ENCODE measurements around the gene SSTR5.
A peak's percentile ranks its signal among the peaks of the same experiment; 100 is the strongest.
"Not testable (repeated sequence)": the region's sequence is repeated elsewhere in the genome, so short reads cannot be mapped to it uniquely, and the experiment has no call there.

SSTR5 gene

DNA sequence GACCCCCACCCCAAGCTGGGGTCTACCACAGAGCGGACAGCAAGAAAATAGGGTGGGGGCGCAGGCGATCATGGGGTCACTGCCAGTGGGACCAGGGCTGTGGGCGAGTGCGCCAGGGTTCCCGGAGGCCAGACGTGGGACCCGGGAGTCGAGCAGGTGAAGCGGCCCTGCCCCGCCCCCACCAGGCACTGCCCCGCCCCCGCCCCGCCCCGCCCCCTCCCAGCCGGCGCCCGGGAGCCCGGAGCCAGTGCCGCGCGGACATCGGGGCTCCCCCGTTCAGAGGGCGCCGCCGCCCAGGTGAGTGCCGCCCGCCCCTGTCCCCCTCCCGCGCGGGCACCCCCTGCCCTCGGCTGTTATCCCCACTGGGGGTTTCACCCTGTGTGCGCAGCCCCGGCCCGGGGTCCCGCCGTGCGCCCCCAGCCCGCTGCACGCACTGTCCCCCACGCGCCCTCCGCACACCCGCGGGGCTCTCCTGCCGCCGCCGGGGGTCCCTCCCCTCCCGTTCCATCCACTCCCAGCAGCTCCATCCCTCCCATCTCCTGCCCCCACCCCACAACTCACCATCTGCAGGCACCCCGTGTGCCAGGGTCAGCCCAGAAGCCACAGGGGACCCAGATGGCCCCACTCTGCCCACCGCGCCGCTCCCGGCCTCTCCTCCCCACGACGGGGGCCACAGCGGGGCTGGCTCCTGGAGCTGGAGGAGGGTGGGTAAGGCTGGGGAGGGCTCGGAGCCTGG, at the start of gene SSTR5:
Gene SSTR5, plus strand, starts transcription at position 222 of the 736 bp plus-strand sequence. CDS start 6,122 bp downstream, outside the sequence.
- no peak for DNase-seq (ENCODE audit: low read depth)
- H3K4me3 ChIP-seq (ENCODE audit: low read depth, low read length), result no peak within 1 kb of the TSS
- TF ChIP-seq, protein P1, sequence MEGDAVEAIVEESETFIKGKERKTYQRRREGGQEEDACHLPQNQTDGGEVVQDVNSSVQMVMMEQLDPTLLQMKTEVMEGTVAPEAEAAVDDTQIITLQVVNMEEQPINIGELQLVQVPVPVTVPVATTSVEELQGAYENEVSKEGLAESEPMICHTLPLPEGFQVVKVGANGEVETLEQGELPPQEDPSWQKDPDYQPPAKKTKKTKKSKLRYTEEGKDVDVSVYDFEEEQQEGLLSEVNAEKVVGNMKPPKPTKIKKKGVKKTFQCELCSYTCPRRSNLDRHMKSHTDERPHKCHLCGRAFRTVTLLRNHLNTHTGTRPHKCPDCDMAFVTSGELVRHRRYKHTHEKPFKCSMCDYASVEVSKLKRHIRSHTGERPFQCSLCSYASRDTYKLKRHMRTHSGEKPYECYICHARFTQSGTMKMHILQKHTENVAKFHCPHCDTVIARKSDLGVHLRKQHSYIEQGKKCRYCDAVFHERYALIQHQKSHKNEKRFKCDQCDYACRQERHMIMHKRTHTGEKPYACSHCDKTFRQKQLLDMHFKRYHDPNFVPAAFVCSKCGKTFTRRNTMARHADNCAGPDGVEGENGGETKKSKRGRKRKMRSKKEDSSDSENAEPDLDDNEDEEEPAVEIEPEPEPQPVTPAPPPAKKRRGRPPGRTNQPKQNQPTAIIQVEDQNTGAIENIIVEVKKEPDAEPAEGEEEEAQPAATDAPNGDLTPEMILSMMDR (IDR thresholded peaks at IDR 0.05; ENCODE audit: insufficient read depth, low read depth, low read length, missing control alignments), result no peak

DNA sequence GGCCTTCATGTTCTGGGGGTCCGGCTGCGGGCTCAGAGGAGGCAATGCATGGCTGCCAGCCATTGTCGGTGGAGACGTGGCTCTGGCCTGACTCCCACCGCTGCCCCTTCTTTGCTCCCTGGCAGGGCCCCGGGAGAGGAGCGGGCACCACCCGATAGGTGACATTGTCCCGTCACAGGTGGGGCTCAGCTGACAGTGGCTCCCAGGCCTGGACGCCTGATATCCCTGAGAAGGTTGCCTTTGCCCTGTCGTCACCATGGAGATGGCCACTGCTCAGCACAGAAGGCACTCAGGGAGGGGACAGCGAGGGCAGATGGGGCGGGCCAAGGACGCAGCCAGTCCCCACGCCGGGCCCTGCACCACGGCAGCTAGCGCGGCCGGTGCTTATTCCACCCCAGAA, 48.4 kb upstream of the SSTR5 start:
- TF ChIP-seq, protein P1 (IDR thresholded peaks at IDR 0.05; ENCODE audit: insufficient read depth, low read depth, low read length, missing control alignments), result no peak
- DNase-seq (ENCODE audit: low read depth), result no peak
- no peak overlapping the region for H3K4me3 ChIP-seq (ENCODE audit: low read depth, low read length)

DNA sequence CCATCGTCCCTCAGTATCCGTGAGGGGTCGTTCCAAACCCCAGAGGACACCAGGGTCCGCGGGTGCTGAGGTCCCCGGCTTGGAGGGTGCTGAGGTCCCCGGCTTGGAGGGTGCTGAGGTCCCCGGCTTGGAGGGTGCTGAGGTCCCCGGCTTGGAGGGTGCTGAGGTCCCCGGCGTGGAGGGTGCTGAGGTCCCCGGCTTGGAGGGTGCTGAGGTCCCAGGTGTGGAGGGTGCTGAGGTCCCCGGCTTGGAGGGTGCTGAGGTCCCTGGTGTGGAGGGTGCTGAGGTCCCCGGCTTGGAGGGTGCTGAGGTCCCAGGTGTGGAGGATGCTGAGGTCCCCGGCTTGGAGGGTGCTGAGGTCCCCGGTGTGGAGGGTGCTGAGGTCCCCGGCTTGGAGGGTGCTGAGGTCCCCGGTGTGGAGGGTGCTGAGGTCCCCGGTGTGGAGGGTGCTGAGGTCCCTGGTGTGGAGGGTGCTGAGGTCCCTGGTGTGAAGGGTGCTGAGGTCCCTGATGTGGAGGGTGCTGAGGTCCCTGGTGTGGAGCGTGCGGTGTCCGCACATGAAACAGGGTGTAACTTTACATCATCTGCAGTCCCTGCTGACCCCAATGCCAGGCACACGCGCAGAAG, 47.3 kb upstream of the SSTR5 start:
- peak; percentile 43 for DNase-seq (ENCODE audit: low read depth)

DNA sequence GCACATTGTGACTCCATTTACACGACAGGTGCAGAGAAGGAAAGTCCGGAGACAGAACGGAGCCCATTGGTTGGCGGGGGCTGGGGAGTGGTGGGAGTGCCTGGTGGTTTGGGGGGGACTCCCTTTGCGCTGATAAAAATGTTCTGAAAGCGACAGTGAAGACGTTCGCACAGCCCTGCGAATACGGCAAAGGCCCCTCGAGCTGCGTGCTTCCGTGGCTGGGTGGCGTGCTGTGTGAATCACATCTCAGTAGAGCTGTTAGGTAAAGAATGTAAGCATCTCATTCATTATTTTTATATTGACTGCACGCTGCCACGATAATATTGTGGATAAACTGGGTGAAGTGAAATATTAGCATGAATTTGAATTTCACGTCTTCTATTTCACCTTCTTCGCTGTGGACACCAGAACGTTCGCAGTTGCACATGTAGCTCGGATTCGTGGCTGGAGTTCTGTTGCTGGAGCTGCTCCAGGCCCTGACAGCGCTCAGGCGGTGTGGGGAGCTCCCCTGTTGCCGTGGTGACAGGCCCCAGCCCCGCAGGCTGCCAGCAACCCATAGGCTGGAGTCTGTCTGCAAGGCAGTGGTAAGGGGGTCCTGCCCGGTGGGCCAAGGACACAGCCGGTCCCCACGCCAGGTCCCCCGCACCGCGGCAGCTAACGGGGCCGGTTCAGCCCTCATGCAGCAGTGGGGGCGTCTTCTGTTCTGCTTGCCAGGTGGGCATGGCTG, 46.3 kb upstream of the SSTR5 start:
- DNase-seq (ENCODE audit: low read depth), result no peak
- TF ChIP-seq, protein P1 (IDR thresholded peaks at IDR 0.05; ENCODE audit: insufficient read depth, low read depth, low read length, missing control alignments), result no peak
- H3K4me3 ChIP-seq (ENCODE audit: low read depth, low read length), result no peak overlapping the region

More for the DNA sequence above, 47.3 kb upstream of the SSTR5 start:
- H3K4me3 ChIP-seq (ENCODE audit: low read depth, low read length), result not testable (repeated sequence)

DNA sequence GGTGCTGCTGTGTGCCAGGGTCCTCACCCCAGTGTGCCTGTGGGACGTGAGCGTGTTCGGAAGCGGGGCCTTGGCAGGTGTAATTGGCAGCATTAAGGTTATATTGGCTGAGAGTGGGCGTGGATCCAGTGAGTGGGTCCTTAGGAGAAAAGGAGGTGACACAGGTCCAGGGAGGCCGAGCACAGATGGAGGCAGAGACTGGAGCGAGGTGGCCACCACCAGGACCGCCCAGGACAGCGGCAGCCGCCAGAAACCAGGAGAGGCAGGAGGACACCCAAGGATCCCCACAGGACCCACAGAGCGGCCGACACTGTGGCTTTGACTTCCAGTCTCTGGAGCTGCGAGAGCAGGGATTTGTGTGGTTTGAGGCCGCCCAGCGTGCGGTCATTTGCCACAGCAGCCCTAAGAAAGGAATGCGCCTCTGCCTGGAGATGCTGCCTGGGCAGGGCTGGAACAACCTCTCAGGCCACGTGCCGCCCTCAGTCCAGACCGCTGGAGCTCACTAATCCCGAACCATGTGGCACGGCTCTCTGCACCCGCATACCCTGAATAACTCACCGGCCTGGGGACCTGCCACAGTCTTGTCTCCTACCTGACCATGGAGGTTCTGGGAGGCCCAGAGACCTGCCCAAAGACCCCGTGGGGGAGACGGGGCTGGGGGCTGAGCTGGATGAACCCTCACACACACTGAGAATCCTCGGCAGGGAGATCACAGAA, 45.6 kb upstream of the SSTR5 start:
- DNase-seq (ENCODE audit: low read depth), result no peak
- TF ChIP-seq, protein P1 (IDR thresholded peaks at IDR 0.05; ENCODE audit: insufficient read depth, low read depth, low read length, missing control alignments), result no peak
- no peak overlapping the region for H3K4me3 ChIP-seq (ENCODE audit: low read depth, low read length)

DNA sequence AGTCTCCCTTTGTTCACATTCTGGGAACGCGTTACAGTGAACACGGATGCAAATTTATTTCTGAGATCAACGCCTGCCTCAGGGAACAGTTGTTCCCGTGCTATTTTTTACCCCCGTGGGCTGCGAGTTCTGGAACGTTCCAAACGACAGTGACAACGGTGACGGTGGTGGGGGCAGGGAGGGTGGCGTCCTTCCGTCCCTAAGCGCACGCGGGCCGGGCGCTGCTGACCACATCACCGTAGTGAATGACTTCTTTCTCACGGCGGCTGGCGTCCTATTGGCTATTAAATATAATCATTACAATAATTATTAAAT, 45.1 kb upstream of the SSTR5 start:
- H3K4me3 ChIP-seq (ENCODE audit: low read depth, low read length), result no peak overlapping the region
- no peak for DNase-seq (ENCODE audit: low read depth)
- TF ChIP-seq, protein P1 (IDR thresholded peaks at IDR 0.05; ENCODE audit: insufficient read depth, low read depth, low read length, missing control alignments), result no peak

DNA sequence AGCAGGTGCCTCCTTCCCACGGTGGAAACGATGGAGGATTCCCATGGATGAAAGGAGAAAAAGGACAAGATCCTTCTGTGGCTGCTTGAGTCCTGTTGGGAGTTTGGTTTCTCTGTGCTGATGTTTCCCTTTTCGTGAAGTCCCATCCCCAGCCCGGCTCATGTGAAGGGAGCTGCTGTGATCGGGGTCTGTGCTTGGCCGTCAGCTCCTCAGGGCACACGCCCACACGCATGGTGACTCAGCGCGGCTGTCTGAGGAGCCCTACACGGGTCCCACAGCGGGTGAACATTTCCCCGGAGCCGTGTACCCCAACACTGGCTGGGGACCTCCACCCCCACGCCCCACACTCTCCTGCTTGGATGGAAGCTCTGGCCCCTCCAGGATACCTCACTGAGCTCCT, 44.5 kb upstream of the SSTR5 start:
- TF ChIP-seq, protein P1 (IDR thresholded peaks at IDR 0.05; ENCODE audit: insufficient read depth, low read depth, low read length, missing control alignments), result no peak
- H3K4me3 ChIP-seq (ENCODE audit: low read depth, low read length), result no peak overlapping the region
- no peak for DNase-seq (ENCODE audit: low read depth)

Data from GM12865 (cell line).